ENCODE results near the gene TERC.
A peak's percentile ranks its signal among the peaks of the same experiment; 100 is the strongest.

TERC gene

GRCh38 chr3:169772897-169773816 is 8.3 kb upstream of the TERC start, which contains the start of gene MYNN:
MYNN (plus strand) TSS chr3:169773396; CDS start chr3:169774296, 900 bp downstream.
- Histone ChIP-seq H3K4me3 (ENCODE audit: low read depth, low read length) (peak within 1 kb of the TSS; percentile 93), H3K36me3 (ENCODE audit: control insufficient read depth in 1 of 2, insufficient read depth in 2 of 2, low read length in 2 of 2) (peaks cover 4 to 9% of the 10 kb centered on the region in 2 experiments), H3K18ac (ENCODE audit: low read length) (peak within 1 kb of the TSS; percentile 71), H3K4ac (ENCODE audit: low read depth, low read length) (peak within 1 kb of the TSS; percentile 29), H4K8ac (ENCODE audit: low read depth, low read length) (peak within 1 kb of the TSS; percentile 89), H2BK5ac (ENCODE audit: low read depth, low read length, poor library complexity) (peak within 1 kb of the TSS; percentile 53), H3K79me2 (ENCODE audit: control insufficient read depth, insufficient read depth, low read length, poor library complexity) (peaks cover 7% of the 10 kb centered on the region), H4K12ac (ENCODE audit: low read depth, low read length) (peak within 1 kb of the TSS; percentile 87), H2AK5ac (ENCODE audit: low read length) (peak within 1 kb of the TSS; percentile 34), H3K9ac (ENCODE audit: low read length) (peak within 1 kb of the TSS; percentile 94), H2BK120ac (ENCODE audit: insufficient read depth, low read length, poor library complexity) (peak within 1 kb of the TSS; percentile 62), H3K27me3 (ENCODE audit: insufficient read depth, low read length) (no peaks in the 10 kb centered on the region), H4K91ac (ENCODE audit: low read depth, low read length) (peak within 1 kb of the TSS; percentile 82), H2BK12ac (ENCODE audit: low read length) (no peak within 1 kb of the TSS), H3K4me2 (ENCODE audit: low read length) (peak within 1 kb of the TSS; percentile 78), H3K14ac (ENCODE audit: low read length) (peak within 1 kb of the TSS; percentile 72), H3K9me3 (ENCODE audit: insufficient read depth, low read depth, low read length) (no peaks in the 10 kb centered on the region), H3K4me1 (ENCODE audit: control insufficient read depth in 1 of 2, insufficient read depth in 2 of 2, low read length in 2 of 2) (no peaks in the 10 kb centered on the region), H3K79me1 (ENCODE audit: low read length) (peaks cover 14% of the 10 kb centered on the region), H3K23ac (ENCODE audit: low read length) (no peak within 1 kb of the TSS), H2AFZ (ENCODE audit: insufficient read depth, low read length, poor library complexity) (peak within 1 kb of the TSS; percentile 71), H3K27ac (ENCODE audit: low read depth, low read length) (peak within 1 kb of the TSS; percentile 92)
- DNase-seq: peak; percentile 88 to 89
- WGBS (ENCODE audit: extremely low coverage, insufficient coverage, insufficient read length): no CpG with 5 or more reads among the region's 61 CpGs

GRCh38 chr3:169772305-169772896 is 7.5 kb upstream of the TERC start:
- Histone ChIP-seq H2BK12ac (ENCODE audit: low read length) (no peak overlapping the region), H2AK5ac (ENCODE audit: low read length) (no peak overlapping the region), H3K4me1 (ENCODE audit: control insufficient read depth in 1 of 2, insufficient read depth in 2 of 2, low read length in 2 of 2) (no peaks in the 10 kb centered on the region), H3K79me1 (ENCODE audit: low read length) (peaks cover 14% of the 10 kb centered on the region), H3K79me2 (ENCODE audit: control insufficient read depth, insufficient read depth, low read length, poor library complexity) (peaks cover 7% of the 10 kb centered on the region), H4K91ac (ENCODE audit: low read depth, low read length) (peak overlapping the region; percentile 82), H3K18ac (ENCODE audit: low read length) (peak overlapping the region; percentile 51), H3K36me3 (ENCODE audit: control insufficient read depth in 1 of 2, insufficient read depth in 2 of 2, low read length in 2 of 2) (peaks cover 1 to 5% of the 10 kb centered on the region in 2 experiments), H3K9ac (ENCODE audit: low read length) (peak overlapping the region; percentile 81), H3K4ac (ENCODE audit: low read depth, low read length) (no peak overlapping the region), H3K23ac (ENCODE audit: low read length) (no peak overlapping the region), H4K12ac (ENCODE audit: low read depth, low read length) (peak overlapping the region; percentile 33), H3K27me3 (ENCODE audit: insufficient read depth, low read length) (no peaks in the 10 kb centered on the region), H4K8ac (ENCODE audit: low read depth, low read length) (peak overlapping the region; percentile 80), H3K9me3 (ENCODE audit: insufficient read depth, low read depth, low read length) (no peaks in the 10 kb centered on the region), H3K14ac (ENCODE audit: low read length) (peak overlapping the region; percentile 59), H2BK120ac (ENCODE audit: insufficient read depth, low read length, poor library complexity) (peak overlapping the region; percentile 62), H3K4me3 (ENCODE audit: low read depth, low read length) (peak overlapping the region; percentile 93), H2BK5ac (ENCODE audit: low read depth, low read length, poor library complexity) (peak overlapping the region; percentile 47), H3K4me2 (ENCODE audit: low read length) (peak overlapping the region; percentile 78), H3K27ac (ENCODE audit: low read depth, low read length) (peak overlapping the region; percentile 92), H2AFZ (ENCODE audit: insufficient read depth, low read length, poor library complexity) (peak overlapping the region; percentile 70)
- WGBS (ENCODE audit: extremely low coverage, insufficient coverage, insufficient read length): no CpG with 5 or more reads among the region's 15 CpGs
- DNase-seq: peak; percentile 78 to 86

- Histone ChIP-seq H3K79me2 (ENCODE audit: control insufficient read depth, insufficient read depth, low read length, poor library complexity) (peaks cover 7% of the 10 kb centered on the region), H2AFZ (ENCODE audit: insufficient read depth, low read length, poor library complexity) (peak overlapping the region; percentile 30), H3K4me1 (ENCODE audit: control insufficient read depth in 1 of 2, insufficient read depth in 2 of 2, low read length in 2 of 2) (no peaks in the 10 kb centered on the region), H3K27me3 (ENCODE audit: insufficient read depth, low read length) (no peaks in the 10 kb centered on the region), H3K14ac (ENCODE audit: low read length) (no peak overlapping the region), H3K4me3 (ENCODE audit: low read depth, low read length) (peak overlapping the region; percentile 33), H3K36me3 (ENCODE audit: control insufficient read depth in 1 of 2, insufficient read depth in 2 of 2, low read length in 2 of 2) (peaks cover 1 to 3% of the 10 kb centered on the region in 2 experiments), H2BK120ac (ENCODE audit: insufficient read depth, low read length, poor library complexity) (no peak overlapping the region), H4K8ac (ENCODE audit: low read depth, low read length) (no peak overlapping the region), H3K27ac (ENCODE audit: low read depth, low read length) (no peak overlapping the region), H3K9ac (ENCODE audit: low read length) (no peak overlapping the region), H2AK5ac (ENCODE audit: low read length) (no peak overlapping the region), H3K9me3 (ENCODE audit: insufficient read depth, low read depth, low read length) (no peaks in the 10 kb centered on the region), H3K79me1 (ENCODE audit: low read length) (peaks cover 14% of the 10 kb centered on the region), H3K23ac (ENCODE audit: low read length) (no peak overlapping the region), H3K4ac (ENCODE audit: low read depth, low read length) (no peak overlapping the region), H4K12ac (ENCODE audit: low read depth, low read length) (no peak overlapping the region), H2BK12ac (ENCODE audit: low read length) (no peak overlapping the region), H2BK5ac (ENCODE audit: low read depth, low read length, poor library complexity) (no peak overlapping the region), H3K18ac (ENCODE audit: low read length) (no peak overlapping the region), H3K4me2 (ENCODE audit: low read length) (peak overlapping the region; percentile 78), H4K91ac (ENCODE audit: low read depth, low read length) (no peak overlapping the region)
- peak; percentile 45 to 93 for DNase-seq
- WGBS (ENCODE audit: extremely low coverage, insufficient coverage, insufficient read length): no CpG with 5 or more reads among the region's 27 CpGs
Observed at GRCh38 chr3:169771497-169772304, 6.8 kb upstream of the TERC start.
